GM15510 (cell line): Measurements from ENCODE around the gene CACNA1H.

Experiments
- POLR2A ChIP-seq: IDR thresholded peaks from 3 replicates; pipeline ENCODE4 v1.6.1; 2011; ENCODE audit warnings: borderline replicate concordance; ENCODE audit not compliant: insufficient read length; ENCODE audit errors: extremely low read depth

Gene CACNA1H

DNA sequence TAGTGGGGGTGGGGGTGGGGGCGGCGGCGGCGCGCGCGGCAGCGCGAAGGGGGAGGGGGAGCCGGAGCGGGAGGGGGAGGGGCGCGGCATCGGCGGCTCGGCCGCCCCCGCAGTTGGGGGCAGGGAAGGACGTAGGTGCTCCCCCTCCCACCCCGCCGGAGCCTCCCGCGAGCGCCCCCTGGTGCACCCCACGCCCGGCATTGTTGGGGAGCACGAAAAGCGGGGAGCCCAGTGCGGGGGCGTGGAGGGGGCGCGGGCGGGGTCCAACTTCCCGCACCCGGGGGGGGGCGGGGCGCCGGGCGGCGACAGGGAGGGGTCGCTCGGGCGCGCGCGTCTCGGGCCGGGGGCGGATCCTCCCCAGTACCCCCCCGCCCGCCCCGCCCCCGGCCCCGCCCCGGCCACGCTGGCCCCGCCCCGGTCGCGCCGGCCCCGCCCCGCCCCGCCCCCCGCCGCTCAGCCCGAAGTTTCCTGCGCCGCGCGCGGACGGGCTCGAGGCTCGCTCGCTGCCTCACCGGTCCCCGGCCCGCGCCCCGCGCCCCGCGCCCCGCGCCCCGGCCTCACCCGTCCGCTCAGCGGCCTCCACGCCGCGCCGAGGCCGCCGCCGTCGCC, at the start of gene CACNA1H:
CACNA1H (plus strand) TSS at position 456 of the 609 bp plus-strand sequence. CDS start 632 bp downstream, outside the sequence.
- no peak for TF ChIP-seq POLR2A

GRCh38 chr16:1103636-1103980, 49.3 kb upstream of the CACNA1H start:
- TF ChIP-seq POLR2A: no peak

- TF ChIP-seq POLR2A: no peak
Measured at GRCh38 chr16:1105888-1106620, 46.9 kb upstream of the CACNA1H start.

DNA sequence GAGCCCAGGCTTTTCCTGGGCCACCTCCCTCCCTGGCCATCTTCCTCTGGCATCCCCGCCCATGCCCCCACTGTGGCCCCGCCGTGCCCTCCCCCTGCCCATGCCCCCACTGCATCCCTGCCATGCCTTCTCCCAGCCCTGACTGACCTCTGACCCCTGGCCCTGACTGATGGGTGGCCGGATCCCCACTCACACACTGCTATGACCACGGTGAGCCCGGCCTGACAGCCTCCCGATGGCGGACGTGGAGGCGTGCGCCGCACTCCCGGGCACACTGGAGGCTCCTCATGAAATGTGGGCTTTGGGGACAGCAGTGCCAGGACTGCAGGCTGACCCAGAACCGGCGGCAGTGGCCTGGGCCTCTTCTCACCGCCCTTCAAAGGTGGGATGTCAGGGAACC, 46.2 kb upstream of the CACNA1H start:
- TF ChIP-seq POLR2A: no peak

- no peak for TF ChIP-seq POLR2A
Measured at GRCh38 chr16:1107141-1107540, 45.8 kb upstream of the CACNA1H start.

- no peak for TF ChIP-seq POLR2A
Measured at GRCh38 chr16:1107731-1108130, 45.2 kb upstream of the CACNA1H start.

DNA sequence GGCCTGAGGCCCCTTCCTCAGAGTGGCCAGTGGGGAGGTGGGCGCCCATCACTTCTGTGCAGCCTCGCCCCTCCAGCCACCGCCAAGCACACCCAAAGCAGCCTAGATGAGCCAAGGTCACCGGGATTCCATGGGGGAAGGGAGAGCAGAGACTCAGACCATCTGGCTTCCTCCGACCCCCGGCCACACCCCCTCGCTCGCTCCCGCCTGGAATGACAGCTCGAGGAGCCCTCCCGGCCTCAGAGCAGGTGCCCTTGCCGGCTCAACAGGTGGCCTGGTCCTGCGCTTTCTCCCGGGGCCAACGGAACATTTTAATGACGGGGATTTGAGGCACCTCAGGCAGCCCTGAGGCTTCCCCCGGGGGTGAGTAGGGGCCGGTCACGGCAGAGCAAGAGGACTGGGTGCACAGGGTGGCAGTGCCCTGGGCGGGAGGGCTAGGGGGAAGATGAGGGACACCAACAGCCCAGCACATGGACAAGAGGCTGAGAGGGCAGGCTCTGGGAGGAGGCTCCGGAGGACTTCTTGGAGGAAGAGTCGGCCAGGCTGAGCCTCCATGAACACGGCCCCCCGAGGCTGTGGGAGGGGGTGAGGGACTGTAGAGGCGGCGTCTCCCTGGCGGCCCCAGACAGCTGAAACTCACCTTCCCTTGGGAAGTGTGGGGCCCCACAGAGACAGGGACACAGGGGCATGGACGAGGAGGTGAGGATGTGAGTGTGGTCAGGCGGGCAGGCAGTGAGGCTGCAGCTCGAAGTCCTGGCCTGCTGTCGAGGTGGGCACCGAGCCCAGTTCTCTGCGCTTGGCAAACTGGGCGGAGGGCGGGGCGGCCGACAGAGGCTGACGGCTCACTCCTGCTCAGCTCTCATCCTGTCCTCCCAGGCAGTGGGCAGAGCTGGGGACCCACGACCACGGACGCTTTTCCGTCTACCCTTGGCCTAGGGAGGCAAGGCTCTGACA, 44.3 kb upstream of the CACNA1H start:
- no peak for TF ChIP-seq POLR2A

- TF ChIP-seq POLR2A: no peak
Measured at GRCh38 chr16:1109648-1110047, 43.3 kb upstream of the CACNA1H start.

GRCh38 chr16:1112506-1113184, 40.3 kb upstream of the CACNA1H start:
- no peak for TF ChIP-seq POLR2A

DNA sequence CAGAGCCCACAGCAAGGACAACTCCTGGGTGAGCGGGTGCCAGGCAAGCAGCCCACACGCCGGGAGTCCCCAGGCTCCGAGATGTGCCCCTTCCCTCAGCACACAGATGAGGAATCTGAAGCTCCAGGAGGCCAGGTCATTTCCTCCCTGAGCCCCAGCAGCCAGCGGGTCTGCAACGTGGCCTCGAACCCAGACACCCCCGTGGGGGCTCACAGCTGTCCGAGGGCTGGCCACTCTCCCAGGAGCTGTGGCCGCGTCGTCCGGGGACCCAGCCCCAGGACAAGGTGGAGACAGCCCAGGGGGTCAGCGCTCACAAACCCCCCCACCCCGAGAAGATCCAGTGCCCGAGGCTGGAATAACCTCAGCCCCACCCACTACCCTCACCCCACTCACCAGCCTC, 39.4 kb upstream of the CACNA1H start:
- no peak for TF ChIP-seq POLR2A

GRCh38 chr16:1113889-1114526, 38.9 kb upstream of the CACNA1H start:
- no peak for TF ChIP-seq POLR2A

DNA sequence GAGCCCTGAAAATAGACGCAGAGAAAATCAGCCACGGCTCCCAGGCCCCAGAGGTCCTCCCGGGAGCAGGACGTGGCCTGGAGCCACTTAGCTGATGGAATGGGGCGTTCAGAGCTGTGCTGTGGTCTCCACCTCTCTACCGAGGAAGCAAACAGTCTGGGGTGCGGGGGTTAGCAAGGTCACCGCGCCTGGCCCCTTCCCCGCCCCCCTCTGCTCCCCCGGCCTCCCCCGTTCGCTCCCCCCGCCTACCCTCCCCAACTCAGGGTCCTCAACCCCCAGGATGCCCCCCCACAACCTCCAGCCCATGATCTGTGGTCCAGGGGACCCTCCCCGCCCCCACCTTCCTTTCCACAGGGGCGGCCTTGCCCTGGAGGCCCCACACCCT, 36.2 kb upstream of the CACNA1H start:
- no peak for TF ChIP-seq POLR2A

DNA sequence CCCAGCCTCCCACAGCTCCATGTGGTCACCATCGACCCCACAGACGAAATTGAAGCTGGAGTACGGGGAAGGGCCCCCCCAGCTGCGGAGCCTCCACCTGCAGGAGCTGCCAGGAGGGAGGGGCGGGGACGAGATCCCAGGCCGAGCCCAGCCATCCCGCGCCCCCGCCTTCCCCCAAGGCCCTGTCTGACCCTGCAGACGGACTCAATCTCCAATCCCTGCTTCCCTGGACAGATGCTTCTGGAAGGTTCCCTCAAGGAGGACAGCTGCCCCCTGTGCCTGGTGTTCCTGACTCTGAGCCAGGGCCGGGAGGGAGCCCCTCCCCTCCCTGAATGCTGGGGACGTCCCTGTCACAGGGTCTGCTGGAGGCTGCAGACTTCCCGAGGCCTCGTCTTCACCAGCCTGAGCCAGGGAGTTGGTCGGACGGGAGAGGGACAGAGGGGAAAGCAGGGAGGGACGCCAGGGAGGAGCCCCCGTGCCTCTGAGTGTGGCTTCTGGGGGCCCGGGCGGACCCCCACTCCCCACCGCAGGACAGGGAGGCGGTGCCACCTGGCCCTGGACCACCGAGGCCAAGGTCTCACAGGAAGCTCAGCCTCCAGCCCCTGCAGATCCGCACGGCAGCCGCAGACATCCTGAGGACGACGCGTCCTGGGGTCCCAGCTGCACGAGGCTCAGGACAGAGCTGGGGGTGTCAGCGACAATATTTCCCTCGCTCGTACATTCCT, 35.6 kb upstream of the CACNA1H start:
- TF ChIP-seq POLR2A: no peak

DNA sequence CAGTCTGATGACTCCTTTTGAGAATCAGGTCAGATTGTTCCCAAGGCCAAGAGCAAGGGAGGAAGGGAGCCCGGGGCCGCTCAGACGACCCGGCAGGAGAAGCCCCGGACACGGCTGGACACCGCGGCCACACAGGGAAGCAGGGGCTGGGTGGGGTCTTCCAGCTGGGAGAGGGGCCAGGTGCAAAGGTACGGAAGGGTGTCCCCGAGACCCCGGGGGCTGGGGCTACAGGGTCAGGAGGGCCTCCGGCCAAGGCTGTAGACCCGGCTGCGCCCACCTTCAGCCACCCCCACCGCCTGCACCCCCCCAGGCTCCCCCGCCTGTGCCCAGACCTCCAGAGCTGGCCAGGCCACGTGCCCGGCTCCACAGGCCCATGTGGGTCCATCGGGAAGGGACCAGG, 35.0 kb upstream of the CACNA1H start:
- no peak for TF ChIP-seq POLR2A
